ENCODE results near the gene MRPL16. TPM values are rescaled to one million over a fixed set of nuclear protein-coding genes. Genes with fewer than 3 reads are reported as not detected.

MRPL16 gene
- total and polyA plus RNA-seq, 4 donors: 38.2 to 54.1 (median 40.2) TPM

DNA sequence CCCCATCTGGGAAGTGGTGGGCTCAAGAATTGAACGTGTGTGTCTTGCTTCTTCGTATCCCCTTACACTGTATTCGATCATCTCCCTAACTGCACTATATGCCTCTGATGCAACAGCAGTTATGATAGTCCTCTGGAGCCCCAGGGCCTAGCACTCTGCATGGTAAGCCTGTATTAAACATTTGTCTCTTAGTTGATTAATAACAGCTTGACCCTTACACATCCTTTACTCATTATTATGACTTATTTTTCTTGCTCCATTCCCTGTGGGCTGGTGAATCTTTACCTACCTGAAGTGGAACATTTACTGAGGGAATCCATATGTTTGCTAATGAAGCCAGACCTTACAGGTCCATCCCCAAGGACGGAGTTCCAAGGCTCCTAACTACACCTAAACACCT, 49.8 kb downstream of the MRPL16 start:
- TF ChIP-seq, protein P1, sequence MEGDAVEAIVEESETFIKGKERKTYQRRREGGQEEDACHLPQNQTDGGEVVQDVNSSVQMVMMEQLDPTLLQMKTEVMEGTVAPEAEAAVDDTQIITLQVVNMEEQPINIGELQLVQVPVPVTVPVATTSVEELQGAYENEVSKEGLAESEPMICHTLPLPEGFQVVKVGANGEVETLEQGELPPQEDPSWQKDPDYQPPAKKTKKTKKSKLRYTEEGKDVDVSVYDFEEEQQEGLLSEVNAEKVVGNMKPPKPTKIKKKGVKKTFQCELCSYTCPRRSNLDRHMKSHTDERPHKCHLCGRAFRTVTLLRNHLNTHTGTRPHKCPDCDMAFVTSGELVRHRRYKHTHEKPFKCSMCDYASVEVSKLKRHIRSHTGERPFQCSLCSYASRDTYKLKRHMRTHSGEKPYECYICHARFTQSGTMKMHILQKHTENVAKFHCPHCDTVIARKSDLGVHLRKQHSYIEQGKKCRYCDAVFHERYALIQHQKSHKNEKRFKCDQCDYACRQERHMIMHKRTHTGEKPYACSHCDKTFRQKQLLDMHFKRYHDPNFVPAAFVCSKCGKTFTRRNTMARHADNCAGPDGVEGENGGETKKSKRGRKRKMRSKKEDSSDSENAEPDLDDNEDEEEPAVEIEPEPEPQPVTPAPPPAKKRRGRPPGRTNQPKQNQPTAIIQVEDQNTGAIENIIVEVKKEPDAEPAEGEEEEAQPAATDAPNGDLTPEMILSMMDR (IDR thresholded peaks at IDR 0.05; ENCODE audit: control extremely low read depth, extremely low read depth): no peak
- no peak for DNase-seq
- peaks cover 0 to 5% (median 0%) of the 10 kb centered on the region in 4 donors for H3K36me3 ChIP-seq (ENCODE audit: control insufficient read depth in 4 of 4, insufficient read depth in 4 of 4, low read length in 4 of 4)
- WGBS, 2 donors: 93 to 95% methylated on average over 4 of the region's 4 CpGs
- H3K9me3 ChIP-seq (ENCODE audit: control insufficient read depth in 4 of 4, insufficient read depth in 3 of 4, low read length in 3 of 4): peaks cover 0 to 2% (median 0%) of the 10 kb centered on the region in 4 donors
- ATAC-seq (ENCODE audit: insufficient read depth, low FRiP score): no peak
- H3K27me3 ChIP-seq (ENCODE audit: control insufficient read depth in 3 of 3, insufficient read depth in 3 of 3, low read length in 2 of 3): peaks cover 0 to 12% (median 0%) of the 10 kb centered on the region in 3 donors
- no peak overlapping the region for H3K27ac ChIP-seq (ENCODE audit: low read depth in 1 of 2, low read length in 1 of 2)
- no peak overlapping the region for H3K4me3 ChIP-seq
- no peak overlapping the region for H3K9ac ChIP-seq (ENCODE audit: insufficient read depth in 1 of 2, low read length in 2 of 2)
- H3K4me1 ChIP-seq (ENCODE audit: control insufficient read depth in 5 of 5, insufficient read depth in 5 of 5, low read length in 5 of 5): peaks cover 0 to 22% (median 0%) of the 10 kb centered on the region in 5 donors

DNA sequence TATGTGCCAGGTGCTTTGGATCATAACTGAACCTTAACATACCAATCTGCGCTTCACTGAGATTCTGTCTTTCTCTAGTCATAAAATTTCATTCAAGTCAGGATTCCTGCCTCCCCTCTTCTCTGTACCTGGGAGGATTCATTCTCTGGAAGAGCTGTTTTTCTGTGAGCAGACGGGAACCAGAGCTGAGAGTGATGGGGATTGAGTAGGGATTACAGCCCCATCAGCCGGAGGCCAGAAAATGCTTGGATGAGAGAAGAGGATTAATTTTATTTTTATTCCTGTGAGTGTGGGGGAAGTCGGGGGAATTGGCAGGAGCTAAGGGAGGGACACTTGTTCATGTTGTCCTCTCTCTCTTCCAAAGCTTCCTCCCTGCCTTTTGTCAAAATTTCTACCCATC, 50.7 kb downstream of the MRPL16 start:
- ATAC-seq (ENCODE audit: insufficient read depth, low FRiP score): no peak
- no peak for DNase-seq
- H3K27me3 ChIP-seq (ENCODE audit: control insufficient read depth in 3 of 3, insufficient read depth in 3 of 3, low read length in 2 of 3): peaks cover 0 to 12% (median 0%) of the 10 kb centered on the region in 3 donors
- no peak overlapping the region for H3K27ac ChIP-seq (ENCODE audit: low read depth in 1 of 2, low read length in 1 of 2)
- H3K9ac ChIP-seq (ENCODE audit: insufficient read depth in 1 of 2, low read length in 2 of 2): no peak overlapping the region
- peaks cover 0 to 5% (median 0%) of the 10 kb centered on the region in 4 donors for H3K36me3 ChIP-seq (ENCODE audit: control insufficient read depth in 4 of 4, insufficient read depth in 4 of 4, low read length in 4 of 4)
- TF ChIP-seq, protein P1 (IDR thresholded peaks at IDR 0.05; ENCODE audit: control extremely low read depth, extremely low read depth): no peak
- H3K4me3 ChIP-seq: no peak overlapping the region
- WGBS, 2 donors: 84 to 96% methylated on average over 4 of the region's 4 CpGs
- peaks cover 0 to 2% (median 0%) of the 10 kb centered on the region in 4 donors for H3K9me3 ChIP-seq (ENCODE audit: control insufficient read depth in 4 of 4, insufficient read depth in 3 of 4, low read length in 3 of 4)
- peaks cover 0 to 20% (median 0%) of the 10 kb centered on the region in 5 donors for H3K4me1 ChIP-seq (ENCODE audit: control insufficient read depth in 5 of 5, insufficient read depth in 5 of 5, low read length in 5 of 5)

DNA sequence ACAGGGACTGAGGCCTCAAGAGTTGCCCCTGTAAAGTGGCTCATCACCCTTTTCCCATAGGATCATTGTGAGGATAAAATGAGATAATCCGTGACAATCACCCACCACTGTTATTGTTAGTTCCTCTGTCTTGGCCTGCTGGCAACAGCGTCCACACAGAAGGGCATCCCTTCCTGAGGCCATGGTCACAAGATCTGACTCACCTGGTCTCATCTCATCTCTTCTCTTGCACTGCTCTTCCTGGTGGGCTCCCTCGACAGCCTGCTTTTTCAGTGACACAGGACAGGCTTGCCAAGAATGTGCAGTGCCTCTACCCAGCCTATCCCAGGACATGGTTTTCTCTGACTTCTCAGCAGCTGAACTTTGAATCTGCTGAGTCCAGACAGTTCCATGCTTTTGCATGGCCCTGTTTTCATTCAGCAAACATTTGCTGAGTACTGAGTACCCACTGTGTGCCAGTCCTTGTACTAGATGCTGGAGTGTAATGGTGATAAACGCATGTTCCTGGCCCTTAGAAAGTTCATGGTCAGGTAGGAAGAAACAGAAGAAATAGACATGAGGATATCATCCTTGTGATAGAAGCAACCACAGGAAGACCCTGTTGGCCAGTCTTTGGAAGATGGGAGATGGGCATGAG, 52.1 kb downstream of the MRPL16 start:
- Histone ChIP-seq H3K27me3 (ENCODE audit: control insufficient read depth in 3 of 3, insufficient read depth in 3 of 3, low read length in 2 of 3) (peaks cover 0 to 12% (median 0%) of the 10 kb centered on the region in 3 donors), H3K4me3 (no peak overlapping the region), H3K27ac (ENCODE audit: low read depth in 1 of 2, low read length in 1 of 2) (no peak overlapping the region), H3K9ac (ENCODE audit: insufficient read depth in 1 of 2, low read length in 2 of 2) (no peak overlapping the region), H3K4me1 (ENCODE audit: control insufficient read depth in 5 of 5, insufficient read depth in 5 of 5, low read length in 5 of 5) (peaks cover 0 to 18% (median 0%) of the 10 kb centered on the region in 5 donors), H3K36me3 (ENCODE audit: control insufficient read depth in 4 of 4, insufficient read depth in 4 of 4, low read length in 4 of 4) (peaks cover 0 to 5% (median 0%) of the 10 kb centered on the region in 4 donors), H3K9me3 (ENCODE audit: control insufficient read depth in 4 of 4, insufficient read depth in 3 of 4, low read length in 3 of 4) (peaks cover 0 to 2% (median 0%) of the 10 kb centered on the region in 4 donors)
- no peak for DNase-seq
- ATAC-seq (ENCODE audit: insufficient read depth, low FRiP score): no peak
- TF ChIP-seq, protein P1 (IDR thresholded peaks at IDR 0.05; ENCODE audit: control extremely low read depth, extremely low read depth): no peak
- 86 to 87% methylated on average over 4 of the region's 4 CpGs for WGBS, 2 donors

Measured in lung (tissue), 12 donors.